ENCODE results near the gene KIF6.
A peak's percentile ranks its signal among the peaks of the same experiment; 100 is the strongest.

DNA sequence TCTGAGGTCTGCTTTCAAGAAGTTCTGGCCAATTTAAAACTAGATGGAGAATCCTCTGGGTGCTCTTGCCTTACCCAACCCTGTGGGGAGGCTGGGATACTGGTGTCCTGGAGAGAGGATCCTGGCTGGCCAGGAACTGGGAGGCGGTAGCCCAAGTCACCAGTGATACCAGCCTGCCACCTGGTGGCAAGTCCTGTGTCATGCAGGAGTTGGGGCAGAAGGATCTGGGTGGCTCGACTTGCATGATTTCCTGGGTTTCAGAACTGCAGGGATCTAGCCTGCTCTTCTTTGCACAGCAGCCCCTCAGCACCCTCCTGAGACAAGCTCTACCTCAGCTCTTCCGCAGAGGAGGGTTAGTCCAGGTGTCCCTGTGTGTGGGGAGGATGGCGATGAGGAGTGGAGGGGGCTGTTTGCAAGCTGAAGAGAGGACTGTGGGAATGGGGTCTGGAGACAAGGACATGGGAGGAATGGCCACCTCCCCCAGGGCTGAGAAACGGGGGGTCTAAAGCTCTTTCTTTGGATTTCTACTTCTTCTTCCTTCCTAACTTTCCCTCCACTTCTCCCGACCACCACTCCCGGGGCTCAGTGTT lies 415.2 kb downstream of the KIF6 start:
- TF ChIP-seq, protein P1, sequence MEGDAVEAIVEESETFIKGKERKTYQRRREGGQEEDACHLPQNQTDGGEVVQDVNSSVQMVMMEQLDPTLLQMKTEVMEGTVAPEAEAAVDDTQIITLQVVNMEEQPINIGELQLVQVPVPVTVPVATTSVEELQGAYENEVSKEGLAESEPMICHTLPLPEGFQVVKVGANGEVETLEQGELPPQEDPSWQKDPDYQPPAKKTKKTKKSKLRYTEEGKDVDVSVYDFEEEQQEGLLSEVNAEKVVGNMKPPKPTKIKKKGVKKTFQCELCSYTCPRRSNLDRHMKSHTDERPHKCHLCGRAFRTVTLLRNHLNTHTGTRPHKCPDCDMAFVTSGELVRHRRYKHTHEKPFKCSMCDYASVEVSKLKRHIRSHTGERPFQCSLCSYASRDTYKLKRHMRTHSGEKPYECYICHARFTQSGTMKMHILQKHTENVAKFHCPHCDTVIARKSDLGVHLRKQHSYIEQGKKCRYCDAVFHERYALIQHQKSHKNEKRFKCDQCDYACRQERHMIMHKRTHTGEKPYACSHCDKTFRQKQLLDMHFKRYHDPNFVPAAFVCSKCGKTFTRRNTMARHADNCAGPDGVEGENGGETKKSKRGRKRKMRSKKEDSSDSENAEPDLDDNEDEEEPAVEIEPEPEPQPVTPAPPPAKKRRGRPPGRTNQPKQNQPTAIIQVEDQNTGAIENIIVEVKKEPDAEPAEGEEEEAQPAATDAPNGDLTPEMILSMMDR (IDR thresholded peaks at IDR 0.05; ENCODE audit: insufficient read depth, low read length), result peak; percentile 93
- TF ChIP-seq POLR2AphosphoS5 (IDR thresholded peaks at IDR 0.05; ENCODE audit: low read depth), result no peak
- TF ChIP-seq GABPA (IDR thresholded peaks at IDR 0.05; ENCODE audit: low read depth), result no peak
